ENCODE data around the gene WRAP73.
A peak's percentile ranks its signal among the peaks of the same experiment; 100 is the strongest.

WRAP73 gene

GRCh38 chr1:3629561-3630160, 20.2 kb downstream of the WRAP73 start:
- no peak for TF ChIP-seq CTCF (IDR thresholded peaks at IDR 0.05)
- Histone ChIP-seq H3K4me3 (no peak overlapping the region), H3K27ac (no peak overlapping the region)
- DNase-seq (ENCODE audit: low spot score) = no peak

GRCh38 chr1:3628445-3628844, 21.5 kb downstream of the WRAP73 start:
- no peak for DNase-seq (ENCODE audit: low spot score)
- no peak for TF ChIP-seq CTCF (IDR thresholded peaks at IDR 0.05)

GRCh38 chr1:3627515-3628253, 22.2 kb downstream of the WRAP73 start:
- Histone ChIP-seq H3K4me3 (no peak overlapping the region), H3K27ac (no peak overlapping the region)
- no peak for DNase-seq (ENCODE audit: low spot score)
- no peak for TF ChIP-seq CTCF (IDR thresholded peaks at IDR 0.05)

More at GRCh38 chr1:3628445-3628844, 21.5 kb downstream of the WRAP73 start:
- Histone ChIP-seq H3K27ac (no peak overlapping the region), H3K4me3 (no peak overlapping the region)

GRCh38 chr1:3626025-3626424, 23.9 kb downstream of the WRAP73 start:
- Histone ChIP-seq H3K4me3 (peak overlapping the region; percentile 85), H3K27ac (peak overlapping the region in 1 of 2 donors; percentile 91)
- TF ChIP-seq CTCF (IDR thresholded peaks at IDR 0.05) = no peak
- DNase-seq (ENCODE audit: low spot score) = no peak

- DNase-seq (ENCODE audit: low spot score) = no peak
- Histone ChIP-seq H3K4me3 (peak overlapping the region; percentile 85), H3K27ac (peak overlapping the region; percentile 71 to 91)
- TF ChIP-seq CTCF (IDR thresholded peaks at IDR 0.05) = no peak
Observed at GRCh38 chr1:3625151-3625907, 24.6 kb downstream of the WRAP73 start.

- DNase-seq (ENCODE audit: low spot score) = peak; percentile 98
- no peak for TF ChIP-seq CTCF (IDR thresholded peaks at IDR 0.05)
- H3K4me3 ChIP-seq = peak within 1 kb of the TSS; percentile 85
- peak within 1 kb of the TSS; percentile 71 to 91 for H3K27ac ChIP-seq
Observed at GRCh38 chr1:3624200-3625136, 25.4 kb downstream of the WRAP73 start, which contains the start of gene TPRG1L. TSS of gene TPRG1L (plus strand) at chr1:3625015. CDS start at chr1:3625073, 58 bp downstream.
